B cell (primary cell): ENCODE results near the gene EPS8L3. TPM values are rescaled to one million over a fixed set of nuclear protein-coding genes. Genes with fewer than 3 reads are reported as not detected.

ENCODE experiments used
- ATAC-seq: fragments of 200-7000 bp; cut with Tn5 transposase; one replicate; pipeline ENCODE4 v1.10.0; 2021; ENCODE audit warnings: low read depth, mild to moderate bottlenecking, moderate number of reproducible peaks, moderate library complexity
- CTCF ChIA-PET: fragments of 350-600 bp; sonication (Branson Sonifier 250); formaldehyde crosslinking; loops from one replicate; lab custom pipeline; 2021; ENCODE audit warnings: antibody characterized with exemption, inconsistent platforms; lab: Charles Lee
- POLR2A ChIA-PET: fragments of 350-600 bp; sonication (Branson Sonifier 250); formaldehyde crosslinking; loops from one replicate; lab custom pipeline; 2021; ENCODE audit warnings: antibody characterized with exemption; lab: Charles Lee
- DNase-seq: peaks from one replicate; pipeline ENCODE4 v3.0.0; 2013
- H2AFZ ChIP-seq: 2 replicates; pipeline ENCODE4 v1.6.1; 2012; ENCODE audit warnings: mild to moderate bottlenecking, low read depth, low read length; ENCODE audit not compliant: insufficient read depth, poor library complexity, severe bottlenecking
- H3K27ac ChIP-seq, 2 donors: 1 replicate in 1 of 2; 2 replicates in 1 of 2; pipeline ENCODE4 v1.5.1; 2012 to 2013; ENCODE audit warnings: low read length in 2 of 2, mild to moderate bottlenecking in 2 of 2, moderate library complexity in 1 of 2
- H3K27me3 ChIP-seq, 4 experiments: fragments of 200-600 bp in 1 of 4; sonication (generic) in 1 of 4; replicated peaks in 1 of 4; 1 replicate in 2 of 4; 2 replicates in 2 of 4; pipeline versions ENCODE4 v1.6.1 to v1.7.0; 2013 to 2016; ENCODE audit warnings: low read length in 3 of 4, mild to moderate bottlenecking in 2 of 4, mixed read lengths in 1 of 4, moderate library complexity in 1 of 4; ENCODE audit not compliant: insufficient read depth in 4 of 4, control insufficient read depth in 3 of 4; ENCODE audit errors: control extremely low read depth in 1 of 4
- H3K36me3 ChIP-seq, 2 experiments: replicated peaks in 1 of 2; 1 replicate in 1 of 2; 2 replicates in 1 of 2; pipeline versions ENCODE4 v1.6.1 to v1.7.1; 2013; ENCODE audit warnings: low read length in 1 of 2; ENCODE audit not compliant: insufficient read depth in 2 of 2, control insufficient read depth in 1 of 2; ENCODE audit errors: control extremely low read depth in 1 of 2, extremely low read depth in 1 of 2
- H3K4me1 ChIP-seq, 2 donors: fragments of 200-600 bp in 1 of 2; sonication (generic) in 1 of 2; 1 replicate in 1 of 2; 2 replicates in 1 of 2; pipeline versions ENCODE4 v1.5.1 to v1.6.1; 2013 to 2017; ENCODE audit warnings: low read length in 2 of 2; ENCODE audit not compliant: control insufficient read depth in 2 of 2, insufficient read depth in 2 of 2
- H3K4me2 ChIP-seq: replicated peaks from 2 replicates; pipeline ENCODE3; 2012; ENCODE audit warnings: mild to moderate bottlenecking, low read depth, low read length; ENCODE audit not compliant: poor library complexity, severe bottlenecking
- H3K4me3 ChIP-seq, 5 experiments: fragments of 200-600 bp in 1 of 5; sonication (generic) in 1 of 5; 1 replicate in 3 of 5; 2 replicates in 2 of 5; pipeline versions ENCODE4 v1.5.1 to v1.7.0; 2011 to 2016; ENCODE audit warnings: low read length in 4 of 5, mild to moderate bottlenecking in 4 of 5, low read depth in 2 of 5, control low read depth in 1 of 5, moderate library complexity in 1 of 5; ENCODE audit not compliant: insufficient read depth in 1 of 5; ENCODE audit errors: control extremely low read depth in 1 of 5, extremely low read depth in 1 of 5
- H3K79me2 ChIP-seq: fragments of 200-600 bp; sonication (generic); one replicate; pipeline ENCODE4 v1.6.0; 2016; ENCODE audit warnings: low read length; ENCODE audit not compliant: control insufficient read depth, insufficient read depth
- H3K9ac ChIP-seq: fragments of 200-600 bp; sonication (generic); 2 replicates; pipeline ENCODE4 v1.6.1; 2017; ENCODE audit warnings: mild to moderate bottlenecking, low read length, moderate library complexity
- H3K9me3 ChIP-seq, 3 donors: one replicate each; pipeline versions ENCODE4 v1.6.1 to v1.7.1; 2013; ENCODE audit warnings: low read length in 2 of 3; ENCODE audit not compliant: control insufficient read depth in 2 of 3, insufficient read depth in 1 of 3; ENCODE audit errors: control extremely low read depth in 1 of 3
- H4K20me1 ChIP-seq: 2 replicates; pipeline ENCODE4 v1.6.0; 2012; ENCODE audit warnings: mild to moderate bottlenecking, low read length; ENCODE audit not compliant: insufficient read depth, control insufficient read depth, poor library complexity, severe bottlenecking
- H3K27ac Mint-ChIP-seq: one replicate; pipeline ENCODE4 v1.8.0; 2021; ENCODE audit warnings: mixed read lengths
- H3K27me3 Mint-ChIP-seq: one replicate; pipeline ENCODE4 v1.8.0; 2021; ENCODE audit warnings: mixed read lengths
- H3K4me1 Mint-ChIP-seq: one replicate; pipeline ENCODE4 v1.8.0; 2021; ENCODE audit warnings: mixed read lengths
- H3K4me3 Mint-ChIP-seq: one replicate; pipeline ENCODE4 v1.8.0; 2021; ENCODE audit warnings: mixed read lengths
- H3K9me3 Mint-ChIP-seq: one replicate; pipeline ENCODE4 v1.8.0; 2022; ENCODE audit warnings: mixed read lengths; ENCODE audit not compliant: insufficient read depth
- EZH2 ChIP-seq: IDR thresholded peaks from 2 replicates; pipeline ENCODE4 v1.6.1; 2012; ENCODE audit warnings: borderline replicate concordance, low read depth, mild to moderate bottlenecking, moderate library complexity, low read length; ENCODE audit not compliant: insufficient read depth, poor library complexity, severe bottlenecking
- WGBS: methylation state at CpG from one replicate; pipeline ENCODE4 v1.1.5; 2013; ENCODE audit warnings: missing lambda C conversion rate; ENCODE audit not compliant: insufficient coverage; 5-methylcytosine and 5-hydroxymethylcytosine counted together
- intact Hi-C: fragments of 100-400 bp; cut with micrococcal nuclease; formaldehyde crosslinking; loops from one replicate; pipeline ENCODE4 v1.10.0; 2022
- polyA plus RNA-seq: library from polyadenylated mRNA; depleted of rRNA; stranded (reverse); fragments of >200 nt; gene quantifications from 2 replicates; pipeline ENCODE4 v1.2.3, GENCODE V29; 2012
- total RNA-seq, 2 donors: library from RNA; stranded (reverse); fragments of 120-200 nt in 1 of 2; gene quantifications; 1 replicate in 1 of 2; 2 replicates in 1 of 2; pipeline versions ENCODE4 v1.2.3 to v1.2.4, GENCODE V29; 2013 to 2022
- TF ChIP-seq, protein P1 (sequence below): fragments of 200-600 bp; IDR thresholded peaks from one replicate; pipeline ENCODE4 v1.8.0; 2022; ENCODE audit warnings: antibody characterized with exemption, mild to moderate bottlenecking

Gene EPS8L3
- total and polyA plus RNA-seq, 2 donors (not counting 1 experiment from before 2014, with no cell fraction given), result not detected

DNA sequence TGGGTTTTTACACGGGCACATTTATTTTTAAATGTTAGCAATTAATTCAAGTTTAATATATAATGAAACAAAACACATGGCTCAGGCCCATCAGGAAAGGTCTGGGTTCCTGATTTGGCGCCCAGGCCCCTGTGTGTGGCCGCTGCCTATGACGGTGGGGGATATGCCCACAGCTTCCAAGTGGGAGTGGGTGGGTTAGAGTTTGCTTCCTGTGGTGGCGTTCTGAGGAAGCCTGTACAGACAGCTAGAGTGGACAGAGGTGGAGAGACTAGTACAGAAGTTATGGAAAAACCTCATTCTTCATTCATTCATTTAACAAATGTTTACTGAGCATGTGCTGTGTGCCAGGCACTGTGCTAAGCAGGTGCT, 22.4 kb upstream of the EPS8L3 start:
- DNase-seq (no peak), ATAC-seq (no peak)
- Histone ChIP-seq H3K9ac (no peak overlapping the region), H3K36me3 (no peaks in the 10 kb centered on the region), H2AFZ (no peak overlapping the region), H3K27ac (no peak overlapping the region), H3K4me2 (no peak overlapping the region), H3K79me2 (no peaks in the 10 kb centered on the region), H3K4me1 (peaks cover 7 to 8% of the 10 kb centered on the region in 2 donors), H3K9me3 (peaks cover 0 to 2% (median 1%) of the 10 kb centered on the region in 3 donors), H4K20me1 (no peaks in the 10 kb centered on the region), H3K4me3 (no peak overlapping the region), H3K27me3 (peaks cover 0 to 1% (median 0%) of the 10 kb centered on the region in 4 experiments)
- ChIA-PET POLR2A (no interaction called here), CTCF (interaction anchor here (1.4 to 21.2 kb wide), 2 partner anchors 195 to 226 kb away, joined by 3 to 667 read pairs; partner anchors contain the start of gene AHCYL1)
- intact Hi-C loops, result no loop called here
- TF ChIP-seq, protein P1, sequence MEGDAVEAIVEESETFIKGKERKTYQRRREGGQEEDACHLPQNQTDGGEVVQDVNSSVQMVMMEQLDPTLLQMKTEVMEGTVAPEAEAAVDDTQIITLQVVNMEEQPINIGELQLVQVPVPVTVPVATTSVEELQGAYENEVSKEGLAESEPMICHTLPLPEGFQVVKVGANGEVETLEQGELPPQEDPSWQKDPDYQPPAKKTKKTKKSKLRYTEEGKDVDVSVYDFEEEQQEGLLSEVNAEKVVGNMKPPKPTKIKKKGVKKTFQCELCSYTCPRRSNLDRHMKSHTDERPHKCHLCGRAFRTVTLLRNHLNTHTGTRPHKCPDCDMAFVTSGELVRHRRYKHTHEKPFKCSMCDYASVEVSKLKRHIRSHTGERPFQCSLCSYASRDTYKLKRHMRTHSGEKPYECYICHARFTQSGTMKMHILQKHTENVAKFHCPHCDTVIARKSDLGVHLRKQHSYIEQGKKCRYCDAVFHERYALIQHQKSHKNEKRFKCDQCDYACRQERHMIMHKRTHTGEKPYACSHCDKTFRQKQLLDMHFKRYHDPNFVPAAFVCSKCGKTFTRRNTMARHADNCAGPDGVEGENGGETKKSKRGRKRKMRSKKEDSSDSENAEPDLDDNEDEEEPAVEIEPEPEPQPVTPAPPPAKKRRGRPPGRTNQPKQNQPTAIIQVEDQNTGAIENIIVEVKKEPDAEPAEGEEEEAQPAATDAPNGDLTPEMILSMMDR, result no peak
- no peak for TF ChIP-seq EZH2
- Mint-ChIP-seq H3K27ac (no peak overlapping the region), H3K4me1 (peaks cover 7% of the 10 kb centered on the region), H3K9me3 (peaks cover 2% of the 10 kb centered on the region), H3K27me3 (peaks cover 5% of the 10 kb centered on the region), H3K4me3 (no peak overlapping the region)
- WGBS, result 57% methylated on average over 3 of the region's 5 CpGs

DNA sequence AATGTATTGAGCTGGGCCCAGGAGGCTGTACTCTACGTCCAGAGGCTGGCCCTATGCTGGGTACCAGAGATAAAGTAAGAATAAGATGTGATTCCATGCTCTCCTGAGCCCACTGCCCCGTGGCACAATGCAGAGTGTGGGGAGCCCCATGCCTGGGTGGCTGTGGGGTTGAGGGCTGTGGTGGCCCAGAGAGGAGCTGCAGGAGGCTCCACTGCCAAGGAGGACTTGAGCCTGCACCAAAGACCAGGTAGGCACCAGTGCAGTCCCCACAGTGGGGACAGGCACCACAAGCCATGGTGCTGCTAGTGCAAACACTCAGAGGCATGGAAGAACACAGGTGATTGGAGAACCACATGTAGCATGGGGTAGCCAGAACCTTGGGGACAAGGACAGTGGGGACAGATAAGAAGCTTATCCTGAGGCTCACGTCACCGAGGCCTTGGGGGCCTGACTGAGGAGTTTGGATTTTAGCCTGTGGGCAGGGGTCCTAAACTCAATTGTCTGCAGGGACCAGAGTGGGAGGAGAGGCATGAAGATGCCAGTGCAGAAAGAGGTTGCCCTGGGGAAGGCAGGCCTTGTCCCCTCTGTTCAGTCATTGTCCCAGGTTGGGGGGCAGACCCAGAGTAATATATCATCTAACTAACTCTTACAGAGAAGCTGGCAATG, 21.9 kb upstream of the EPS8L3 start:
- Mint-ChIP-seq H3K9me3 (peaks cover 7% of the 10 kb centered on the region), H3K4me3 (no peak overlapping the region), H3K4me1 (peaks cover 3% of the 10 kb centered on the region), H3K27ac (no peak overlapping the region), H3K27me3 (peaks cover 5% of the 10 kb centered on the region)
- Histone ChIP-seq H3K79me2 (no peaks in the 10 kb centered on the region), H3K9ac (no peak overlapping the region), H3K4me3 (no peak overlapping the region), H3K4me2 (no peak overlapping the region), H3K4me1 (peaks cover 2 to 3% of the 10 kb centered on the region in 2 donors), H2AFZ (no peak overlapping the region), H3K27me3 (peaks cover 0 to 3% (median 0%) of the 10 kb centered on the region in 4 experiments), H4K20me1 (no peaks in the 10 kb centered on the region), H3K9me3 (peaks cover 0 to 7% (median 2%) of the 10 kb centered on the region in 3 donors), H3K27ac (no peak overlapping the region), H3K36me3 (no peaks in the 10 kb centered on the region)
- POLR2A ChIA-PET, result no interaction called here
- intact Hi-C loops, result no loop called here
- WGBS, result 88% methylated on average over 4 of the region's 4 CpGs
- DNase-seq (no peak), ATAC-seq (no peak)
- CTCF ChIA-PET, result interaction anchor here (1.4 to 21.2 kb wide), 3 partner anchors 9 to 226 kb away, joined by 3 to 667 read pairs (median 5); partner anchors contain the start of gene AHCYL1
- TF ChIP-seq, protein P1, result no peak
- TF ChIP-seq EZH2, result no peak
